Fibroblast of the conjunctiva (primary cell): ENCODE results near the gene ENOX2.

Experiments used
- DNase-seq: peaks from one replicate; pipeline ENCODE4 v3.0.0-alpha.2; 2010; ENCODE audit warnings: low read depth

The ENOX2 gene

GRCh38 chrX:130884627-130885026 is 18.4 kb downstream of the ENOX2 start:
- no peak for DNase-seq

- no peak for DNase-seq
Observed at GRCh38 chrX:130879869-130880268, 23.1 kb downstream of the ENOX2 start.

- peak; percentile 78 for DNase-seq
Observed at GRCh38 chrX:130878350-130879341, 24.4 kb downstream of the ENOX2 start.

- DNase-seq = no peak
Observed at GRCh38 chrX:130877892-130878341, 25.1 kb downstream of the ENOX2 start.

GRCh38 chrX:130876226-130876625 is 26.8 kb downstream of the ENOX2 start:
- DNase-seq = no peak

- DNase-seq = no peak
Observed at GRCh38 chrX:130874751-130875150, 28.3 kb downstream of the ENOX2 start.

GRCh38 chrX:130869239-130869638 is 33.8 kb downstream of the ENOX2 start:
- no peak for DNase-seq

GRCh38 chrX:130861462-130861861 is 41.5 kb downstream of the ENOX2 start:
- DNase-seq = no peak

- DNase-seq = no peak
Observed at GRCh38 chrX:130857207-130857606, 45.8 kb downstream of the ENOX2 start.

GRCh38 chrX:130851569-130851968 is 51.4 kb downstream of the ENOX2 start:
- no peak for DNase-seq

- no peak for DNase-seq
Observed at GRCh38 chrX:130848763-130849162, 54.2 kb downstream of the ENOX2 start.

GRCh38 chrX:130846746-130847145 is 56.3 kb downstream of the ENOX2 start:
- no peak for DNase-seq

GRCh38 chrX:130841776-130842175 is 61.2 kb downstream of the ENOX2 start:
- DNase-seq = no peak

GRCh38 chrX:130840345-130840744 is 62.7 kb downstream of the ENOX2 start:
- no peak for DNase-seq

GRCh38 chrX:130836447-130836846 is 66.6 kb downstream of the ENOX2 start:
- no peak for DNase-seq

- no peak for DNase-seq
Observed at GRCh38 chrX:130834830-130835229, 68.2 kb downstream of the ENOX2 start.

- no peak for DNase-seq
Observed at GRCh38 chrX:130834149-130834548, 68.9 kb downstream of the ENOX2 start.

- no peak for DNase-seq
Observed at GRCh38 chrX:130831347-130831722, 71.7 kb downstream of the ENOX2 start.

GRCh38 chrX:130830599-130831346 is 72.2 kb downstream of the ENOX2 start:
- no peak for DNase-seq

- no peak for DNase-seq
Observed at GRCh38 chrX:130829526-130830515, 73.2 kb downstream of the ENOX2 start.

- no peak for DNase-seq
Observed at GRCh38 chrX:130828641-130829040, 74.4 kb downstream of the ENOX2 start.

GRCh38 chrX:130827648-130828047 is 75.4 kb downstream of the ENOX2 start:
- no peak for DNase-seq
